AML-193 (cell line): Measurements from ENCODE around the gene PDHA1.

Experiments used
- DNase-seq, 2 experiments: peaks; one replicate each; lab custom pipeline; 2025; lab: John Stamatoyannopoulos, UW

The PDHA1 gene

GRCh38 chrX:19375546-19375945 is 31.8 kb downstream of the PDHA1 start:
- DNase-seq = no peak

GRCh38 chrX:19377799-19378198 is 34.1 kb downstream of the PDHA1 start:
- no peak for DNase-seq

GRCh38 chrX:19381326-19381725 is 37.6 kb downstream of the PDHA1 start:
- no peak for DNase-seq

GRCh38 chrX:19382555-19383145 is 38.9 kb downstream of the PDHA1 start:
- peak; percentile 16 to 26 for DNase-seq

- DNase-seq = no peak
Observed at GRCh38 chrX:19386679-19387078, 43.0 kb downstream of the PDHA1 start.

GRCh38 chrX:19388064-19388679 is 44.4 kb downstream of the PDHA1 start:
- no peak for DNase-seq

GRCh38 chrX:19388741-19389140 is 45.0 kb downstream of the PDHA1 start:
- no peak for DNase-seq

- DNase-seq = no peak
Observed at GRCh38 chrX:19389227-19389845, 45.6 kb downstream of the PDHA1 start.

GRCh38 chrX:19392078-19392477 is 48.4 kb downstream of the PDHA1 start:
- no peak for DNase-seq

GRCh38 chrX:19392703-19393102 is 49.0 kb downstream of the PDHA1 start:
- no peak for DNase-seq

GRCh38 chrX:19403696-19404095 is 60.0 kb downstream of the PDHA1 start:
- peak; percentile 13 to 19 for DNase-seq

- DNase-seq = no peak
Observed at GRCh38 chrX:19410259-19410658, 66.5 kb downstream of the PDHA1 start.
